Fibroblast of skin of scalp (primary cell): Measurements from ENCODE around the gene TWNK.

Source experiments
- DNase-seq: peaks from one replicate; pipeline ENCODE4 v3.0.0-alpha.2; 2013

The TWNK gene

DNA sequence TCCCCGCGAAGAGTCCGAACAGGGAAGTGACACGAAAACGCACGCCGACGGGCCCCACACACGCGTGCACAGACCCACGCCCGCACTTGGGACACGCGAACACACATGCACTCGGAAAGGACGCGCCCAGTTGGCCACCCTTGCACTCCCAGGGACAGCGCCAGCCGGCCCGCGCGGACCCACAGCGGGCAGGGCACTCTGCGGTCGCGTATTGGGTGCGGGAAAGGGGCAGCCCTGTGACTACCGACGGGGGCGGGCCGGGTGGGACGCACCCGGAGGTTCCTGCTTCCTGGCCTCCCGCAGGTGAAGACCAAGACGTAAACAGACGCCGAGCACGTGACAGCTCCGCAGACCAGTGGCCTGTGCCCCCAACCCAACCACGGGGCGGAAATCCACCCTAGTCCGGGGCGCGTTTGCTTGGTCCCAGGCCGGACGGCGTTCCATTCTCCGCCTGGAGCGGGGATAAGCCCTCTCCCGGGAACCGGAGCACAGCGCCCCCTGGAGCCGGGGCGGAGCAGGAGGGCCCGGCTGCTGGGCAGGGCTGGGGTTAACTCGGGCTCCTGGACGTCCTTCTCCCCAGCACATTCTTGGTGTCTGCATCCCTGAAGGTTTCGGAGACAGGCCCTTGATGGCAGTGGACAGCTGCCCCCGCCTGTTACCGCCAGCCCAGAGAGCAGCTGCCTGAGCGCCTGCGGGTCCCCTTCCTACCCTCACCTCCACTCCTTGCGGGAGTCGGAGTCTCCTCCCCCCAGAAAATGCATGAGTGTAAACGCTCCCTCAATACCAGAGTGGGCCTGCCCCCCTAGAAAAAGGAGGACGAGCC is 10.2 kb downstream of the TWNK start:
- DNase-seq: peak; percentile 81

DNA sequence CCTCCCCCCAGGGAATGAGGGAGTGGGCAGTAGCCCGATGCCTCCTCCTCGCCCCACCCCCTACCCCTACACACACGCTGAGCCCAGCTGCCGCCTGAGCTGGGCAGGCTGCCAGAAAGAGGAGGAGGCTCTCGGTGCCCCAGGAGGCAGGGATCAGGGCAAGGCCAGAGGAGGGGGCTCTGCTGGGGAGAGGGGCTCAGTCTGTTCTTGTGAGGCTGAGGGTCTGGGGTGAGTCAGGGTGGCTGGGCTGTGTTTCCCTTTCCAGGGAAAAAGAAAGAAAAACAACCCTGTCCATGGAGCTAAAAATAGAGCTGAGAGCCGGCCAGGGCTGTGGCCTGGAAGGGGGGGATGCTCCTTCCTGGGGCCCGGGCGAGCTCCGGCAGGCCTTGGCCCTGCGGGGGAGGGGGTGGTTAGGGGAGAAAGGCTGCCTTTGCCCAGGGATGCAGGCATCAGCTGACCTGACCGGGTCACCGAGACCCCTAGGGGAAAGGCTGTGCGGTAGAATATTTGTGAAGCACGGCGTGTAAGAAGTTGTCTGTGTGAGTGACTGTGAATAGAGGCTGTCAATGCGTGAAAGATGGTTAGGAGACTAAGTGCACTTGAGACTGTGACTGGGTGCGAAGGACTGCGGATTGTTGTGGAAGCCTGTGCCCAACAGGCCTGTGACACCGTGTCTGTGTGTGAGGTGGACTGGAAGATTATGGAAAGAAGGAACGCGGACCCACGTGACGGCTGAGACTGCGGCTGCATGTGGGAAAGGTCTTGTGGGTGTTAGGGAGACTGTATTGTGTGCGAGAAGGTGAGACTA is 11.0 kb downstream of the TWNK start:
- DNase-seq: peak; percentile 93

DNA sequence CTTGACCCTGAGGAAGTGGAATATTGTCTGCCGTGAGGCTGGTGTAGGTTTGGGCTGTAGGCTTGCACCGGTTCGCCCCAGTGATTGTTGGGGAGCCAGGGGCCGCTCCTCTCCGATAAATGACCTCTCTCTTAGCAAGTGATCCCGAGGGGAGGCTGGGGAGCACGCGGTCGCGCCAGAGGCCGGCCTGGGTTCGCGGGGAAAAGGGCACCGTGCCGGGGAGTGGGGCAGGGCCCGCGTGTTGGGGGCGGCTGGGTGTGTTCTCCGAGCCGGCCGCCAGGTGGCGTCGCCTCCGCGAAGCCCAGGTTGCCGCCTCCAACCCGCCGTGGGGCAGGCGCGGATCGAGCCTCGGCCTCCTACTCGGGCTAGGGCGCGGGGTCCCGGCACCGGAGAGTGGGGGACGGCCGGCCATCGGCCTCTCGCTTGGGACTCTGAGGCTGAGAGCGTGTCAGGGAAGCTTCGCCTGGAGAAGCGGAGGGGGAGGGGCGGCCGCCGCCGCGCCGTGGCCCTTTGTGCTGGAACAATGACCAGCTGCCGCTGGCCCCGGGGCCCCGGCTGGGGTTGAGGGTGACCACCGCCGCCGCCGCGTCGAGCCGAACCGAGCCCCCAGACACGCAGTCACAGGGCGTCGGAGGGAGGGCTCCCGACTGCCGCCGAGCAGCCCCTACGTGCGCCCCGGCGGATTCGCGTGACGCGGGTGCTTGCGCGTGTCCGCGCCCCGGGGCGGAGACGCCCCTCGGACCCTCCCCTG is 11.8 kb downstream of the TWNK start:
- DNase-seq: peak; percentile 81

DNA sequence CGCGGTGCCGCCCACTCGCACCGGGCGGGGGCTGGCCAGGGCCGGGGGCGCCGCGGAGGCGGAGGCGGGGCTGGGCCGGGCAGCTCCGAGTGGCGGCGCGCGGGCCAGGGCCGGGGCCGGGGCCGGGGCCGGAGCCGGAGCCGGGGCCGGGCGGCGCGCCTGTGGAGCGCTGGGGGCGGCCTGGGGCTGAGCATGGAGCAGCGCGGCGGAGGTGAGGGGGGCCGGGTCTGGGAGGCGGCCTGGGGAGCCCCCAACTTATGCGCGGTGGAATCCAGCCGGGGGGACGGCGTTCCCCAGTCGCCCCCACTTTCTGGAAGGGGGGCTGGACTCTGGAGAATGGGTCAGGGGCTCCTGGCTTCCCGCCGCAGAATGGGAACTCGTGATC is 12.4 kb downstream of the TWNK start, which contains the start of gene LZTS2:
Gene LZTS2 (plus strand): TSS at position 67 of the 385 bp plus-strand sequence. CDS start 2,731 bp downstream, outside the sequence.
- DNase-seq: no peak

GRCh38 chr10:101000127-101000914 is 13.0 kb downstream of the TWNK start:
- no peak for DNase-seq

GRCh38 chr10:101000915-101001658 is 13.7 kb downstream of the TWNK start:
- DNase-seq: peak; percentile 79

- DNase-seq: no peak
Observed at GRCh38 chr10:101001659-101002035, 14.3 kb downstream of the TWNK start.

GRCh38 chr10:101002456-101002855 is 15.1 kb downstream of the TWNK start:
- no peak for DNase-seq

DNA sequence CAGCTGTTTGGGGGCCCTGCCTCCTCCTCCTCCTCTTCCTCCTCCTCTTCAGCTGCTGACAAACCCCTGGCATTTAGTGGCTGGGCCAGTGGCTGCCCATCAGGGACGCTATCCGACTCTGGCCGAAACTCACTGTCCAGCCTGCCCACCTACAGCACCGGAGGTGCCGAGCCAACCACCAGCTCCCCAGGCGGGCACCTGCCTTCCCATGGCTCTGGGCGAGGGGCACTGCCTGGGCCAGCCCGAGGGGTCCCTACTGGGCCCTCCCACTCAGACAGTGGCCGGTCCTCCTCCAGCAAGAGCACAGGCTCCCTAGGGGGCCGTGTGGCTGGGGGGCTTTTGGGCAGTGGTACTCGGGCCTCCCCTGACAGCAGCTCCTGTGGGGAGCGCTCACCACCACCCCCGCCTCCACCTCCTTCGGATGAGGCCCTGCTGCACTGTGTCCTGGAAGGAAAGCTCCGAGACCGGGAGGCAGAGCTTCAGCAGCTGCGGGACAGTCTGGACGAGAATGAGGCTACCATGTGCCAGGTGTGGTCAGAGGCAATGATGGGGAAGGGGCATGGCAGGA is 16.4 kb downstream of the TWNK start:
- no peak for DNase-seq

GRCh38 chr10:101005361-101005760 is 18.0 kb downstream of the TWNK start:
- no peak for DNase-seq

GRCh38 chr10:101005869-101006567 is 18.7 kb downstream of the TWNK start:
- DNase-seq: no peak

- DNase-seq: no peak
Observed at GRCh38 chr10:101006593-101007098, 19.3 kb downstream of the TWNK start.

DNA sequence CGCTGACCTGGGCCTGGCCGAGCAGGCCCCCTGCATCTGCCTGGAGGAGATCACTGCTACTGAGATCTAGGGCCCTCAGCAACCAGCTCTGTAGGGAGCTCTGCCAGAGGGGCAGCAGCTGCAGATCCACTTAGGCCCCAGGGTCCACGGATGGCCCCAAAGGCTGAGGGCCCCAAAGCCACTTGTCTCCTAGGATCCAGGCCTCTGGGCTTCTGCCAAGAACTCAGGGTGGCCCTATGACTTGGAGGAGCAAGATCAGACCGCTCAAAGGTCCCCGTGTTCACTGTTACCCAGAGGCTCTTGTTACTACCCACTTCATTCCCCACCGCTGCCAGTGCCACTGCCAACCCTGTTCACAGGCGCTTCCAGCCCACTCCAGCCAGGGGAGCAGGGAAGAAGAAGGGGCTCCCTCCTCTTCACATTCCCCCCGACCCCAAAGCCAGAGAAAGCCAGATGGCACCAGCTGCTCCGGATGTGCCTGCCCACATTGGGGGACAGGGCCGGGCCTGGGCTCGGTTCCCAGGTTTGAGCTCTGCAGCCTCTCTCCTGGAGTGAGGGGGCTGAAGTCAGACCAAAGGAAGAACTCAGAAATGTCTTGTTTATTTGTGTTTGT is 19.9 kb downstream of the TWNK start:
- DNase-seq: no peak

DNA sequence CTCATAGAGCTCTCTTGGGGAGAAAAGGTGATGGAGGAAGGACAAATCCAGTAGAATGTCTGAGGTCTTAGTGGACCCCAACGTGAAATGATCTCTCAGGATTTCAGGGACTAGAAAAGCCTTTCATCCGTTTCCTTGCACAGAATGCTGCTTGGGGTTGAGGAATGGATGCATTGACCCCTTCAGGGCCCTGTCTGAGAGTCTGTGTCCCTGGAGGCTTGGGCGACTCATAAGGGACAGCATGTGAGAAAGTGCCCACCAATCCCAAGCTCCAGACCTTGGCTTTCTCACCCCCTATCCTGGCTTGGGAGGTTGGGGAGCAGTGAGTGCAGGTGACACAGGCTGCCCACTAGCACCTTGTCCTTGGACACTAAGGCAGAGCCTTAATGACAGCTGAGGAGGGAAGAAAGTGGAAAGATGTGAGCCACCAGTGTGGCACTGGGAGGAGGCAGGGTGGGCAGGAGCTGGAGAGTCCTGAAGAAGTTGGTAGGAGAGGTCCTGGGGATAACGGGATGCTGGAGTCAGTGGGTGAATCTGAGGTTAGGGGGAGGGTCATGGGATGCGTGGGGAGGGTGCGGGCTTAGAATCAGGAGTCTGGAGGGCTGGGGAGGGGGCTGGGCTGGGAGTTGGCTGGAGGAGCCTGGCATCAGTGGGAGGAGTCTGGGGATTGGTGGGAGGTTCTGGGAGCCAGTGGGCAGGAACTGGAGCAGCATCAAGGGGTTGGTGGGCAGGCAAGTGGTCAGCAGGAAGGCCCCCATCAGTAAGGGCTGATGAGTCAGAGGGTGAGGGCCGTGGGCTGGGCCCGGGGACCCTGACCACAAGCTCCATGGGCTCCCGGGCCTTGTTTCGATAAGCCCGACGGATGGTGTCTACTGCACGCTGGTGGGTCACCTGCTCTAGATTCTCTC is 20.8 kb downstream of the TWNK start:
- DNase-seq: peak; percentile 56

- no peak for DNase-seq
Observed at GRCh38 chr10:101008823-101009423, 21.6 kb downstream of the TWNK start.

DNA sequence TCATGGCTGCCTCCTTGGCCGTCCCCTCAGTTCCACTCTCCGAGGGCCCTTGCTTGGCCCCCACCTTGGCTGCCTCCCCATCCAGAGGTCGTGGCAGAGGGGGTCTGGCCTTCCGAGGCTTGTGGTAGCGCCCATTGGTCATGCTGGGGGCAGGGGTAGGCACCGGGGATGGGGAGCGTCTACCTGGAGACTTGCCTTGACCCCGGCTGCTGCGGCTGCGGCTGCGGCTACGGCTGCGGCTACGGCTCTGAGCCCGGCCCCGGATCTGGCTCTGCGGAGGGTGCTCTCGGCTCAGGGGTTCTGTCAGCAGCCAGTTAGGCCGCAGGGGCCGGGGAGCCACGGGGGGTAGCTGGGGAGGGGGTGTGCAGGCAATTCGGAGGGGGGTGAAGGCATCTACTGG is 23.0 kb downstream of the TWNK start:
- DNase-seq: no peak

GRCh38 chr10:101011517-101012423 is 24.4 kb downstream of the TWNK start:
- no peak for DNase-seq
